Suprapubic skin (tissue), 3 donors: Measurements from ENCODE around the gene AOX1.

ENCODE experiments used
- POLR2AphosphoS5 ChIP-seq, 3 donors: sonication (generic); formaldehyde crosslinking; IDR thresholded peaks; one replicate each; pipeline ENCODE4 v1.6.1; 2017; ENCODE audit warnings: antibody characterized with exemption in 3 of 3
- TF ChIP-seq, protein P1 (sequence below), 2 donors: fragments of 200-600 bp in 1 of 2; fragments of 450-650 bp in 1 of 2; sonication (generic) in 1 of 2; IDR thresholded peaks; one replicate each; pipeline ENCODE4 v1.5.1; 2016 to 2019; ENCODE audit warnings: antibody characterized with exemption in 2 of 2, mild to moderate bottlenecking in 1 of 2, moderate library complexity in 1 of 2

DNA sequence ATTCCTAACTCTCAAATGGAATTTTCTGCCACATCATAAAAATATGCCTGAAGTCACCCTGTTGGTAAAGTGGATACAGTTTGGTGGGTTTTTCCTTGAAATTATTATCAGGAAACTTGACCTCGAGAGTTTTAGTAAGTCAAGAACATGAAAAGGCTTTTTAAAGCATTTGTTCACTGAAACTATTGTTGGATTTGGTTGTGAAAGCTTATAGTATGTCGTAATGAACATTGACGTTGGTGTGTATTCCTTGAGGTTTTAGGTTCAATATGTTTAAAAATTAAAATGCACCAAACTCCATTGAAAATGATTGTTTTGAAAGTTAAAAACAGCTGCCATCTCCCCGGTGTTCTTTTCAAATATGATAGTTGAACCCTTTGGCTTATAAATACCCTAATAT, 30.8 kb downstream of the AOX1 start:
- TF ChIP-seq POLR2AphosphoS5 (IDR thresholded peaks at IDR 0.05): no peak
- TF ChIP-seq, protein P1, sequence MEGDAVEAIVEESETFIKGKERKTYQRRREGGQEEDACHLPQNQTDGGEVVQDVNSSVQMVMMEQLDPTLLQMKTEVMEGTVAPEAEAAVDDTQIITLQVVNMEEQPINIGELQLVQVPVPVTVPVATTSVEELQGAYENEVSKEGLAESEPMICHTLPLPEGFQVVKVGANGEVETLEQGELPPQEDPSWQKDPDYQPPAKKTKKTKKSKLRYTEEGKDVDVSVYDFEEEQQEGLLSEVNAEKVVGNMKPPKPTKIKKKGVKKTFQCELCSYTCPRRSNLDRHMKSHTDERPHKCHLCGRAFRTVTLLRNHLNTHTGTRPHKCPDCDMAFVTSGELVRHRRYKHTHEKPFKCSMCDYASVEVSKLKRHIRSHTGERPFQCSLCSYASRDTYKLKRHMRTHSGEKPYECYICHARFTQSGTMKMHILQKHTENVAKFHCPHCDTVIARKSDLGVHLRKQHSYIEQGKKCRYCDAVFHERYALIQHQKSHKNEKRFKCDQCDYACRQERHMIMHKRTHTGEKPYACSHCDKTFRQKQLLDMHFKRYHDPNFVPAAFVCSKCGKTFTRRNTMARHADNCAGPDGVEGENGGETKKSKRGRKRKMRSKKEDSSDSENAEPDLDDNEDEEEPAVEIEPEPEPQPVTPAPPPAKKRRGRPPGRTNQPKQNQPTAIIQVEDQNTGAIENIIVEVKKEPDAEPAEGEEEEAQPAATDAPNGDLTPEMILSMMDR (IDR thresholded peaks at IDR 0.05): no peak
